ENCODE results near the gene MYO1D. TPM values are rescaled to one million over a fixed set of nuclear protein-coding genes. Genes with fewer than 3 reads are reported as not detected.

MYO1D gene
- total and polyA plus RNA-seq, 2 donors (not counting 1 experiment from before 2014, with no cell fraction given) = 5.4 to 26.7 TPM

DNA sequence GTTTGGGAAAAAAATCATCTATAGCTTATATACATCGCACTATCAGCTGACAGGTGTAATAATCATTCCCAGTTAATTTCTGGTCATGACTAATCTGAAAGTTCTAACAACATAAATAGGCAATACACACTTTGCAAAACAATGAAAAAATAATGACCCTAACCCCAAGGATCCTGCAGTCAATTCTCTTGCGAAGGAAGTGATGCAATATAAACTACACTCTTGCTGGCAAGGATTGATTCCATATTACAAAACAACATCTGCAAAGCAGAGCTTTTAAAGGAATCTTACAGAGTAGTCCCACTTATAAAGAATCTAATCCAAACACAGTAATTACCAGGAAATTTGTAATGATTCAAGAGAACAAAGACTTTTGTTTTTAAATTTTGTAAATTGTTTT, 73.4 kb downstream of the MYO1D start:
- POLR2A ChIA-PET = no interaction called here
- intact Hi-C loops (cut with micrococcal nuclease) = no loop called here
- no peaks in the 10 kb centered on the region for H3K4me1 ChIP-seq (ENCODE audit: control insufficient read depth in 2 of 2, insufficient read depth in 2 of 2, low read length in 2 of 2)

DNA sequence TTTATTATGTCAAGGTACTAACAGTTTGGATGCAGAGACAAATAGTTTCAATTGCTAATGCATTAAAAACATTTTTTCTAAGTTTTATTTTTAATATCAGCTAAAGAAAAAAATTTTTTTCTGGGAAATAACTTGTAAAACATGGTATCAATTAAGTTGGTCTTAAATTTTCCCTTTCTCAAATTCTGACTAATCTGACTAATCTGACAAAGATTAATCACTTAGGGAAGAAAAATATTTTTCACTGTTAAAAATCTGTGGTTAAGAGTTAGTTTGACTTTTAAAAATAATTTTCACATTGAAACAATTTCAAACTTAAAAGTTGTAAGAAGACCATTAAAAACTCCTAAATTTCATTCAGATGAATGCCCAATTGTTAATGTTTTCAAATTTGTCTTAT, 74.6 kb downstream of the MYO1D start:
- no peaks in the 10 kb centered on the region for H3K9me3 Mint-ChIP-seq (ENCODE audit: insufficient read depth)
- no peaks in the 10 kb centered on the region for H4K20me1 ChIP-seq (ENCODE audit: control insufficient read depth, insufficient read depth, low read length, poor library complexity, severe bottlenecking)
- ChIA-PET CTCF (interaction anchor here (0.6 to 1.6 kb wide), 4 partner anchors 15 to 387 kb away, joined by 3 to 7 read pairs (median 3); partner anchors contain the start of gene MYO1D), POLR2A (no interaction called here)
- intact Hi-C loops (cut with micrococcal nuclease) = no loop called here
- no peak overlapping the region for H3K4me3 Mint-ChIP-seq
- H3K4me3 ChIP-seq (ENCODE audit: control extremely low read depth in 1 of 5, extremely low read depth in 1 of 5, insufficient read depth in 1 of 5, low read depth in 2 of 5, low read length in 4 of 5) = no peak overlapping the region
- no peak overlapping the region for H3K4me2 ChIP-seq (replicated peaks; ENCODE audit: low read depth, low read length, poor library complexity, severe bottlenecking)
- ATAC-seq (ENCODE audit: low read depth) (no peak), DNase-seq (no peak)
- H3K36me3 ChIP-seq (replicated peaks in 1 of 2; ENCODE audit: control extremely low read depth in 1 of 2, control insufficient read depth in 1 of 2, extremely low read depth in 1 of 2, insufficient read depth in 2 of 2, low read length in 1 of 2) = no peaks in the 10 kb centered on the region
- no peak overlapping the region for H3K9ac ChIP-seq (ENCODE audit: low read length)
- no peaks in the 10 kb centered on the region for H3K27me3 Mint-ChIP-seq
- no peaks in the 10 kb centered on the region for H3K4me1 ChIP-seq (ENCODE audit: control insufficient read depth in 2 of 2, insufficient read depth in 2 of 2, low read length in 2 of 2)
- no peak overlapping the region for H3K27ac Mint-ChIP-seq
- H3K79me2 ChIP-seq (ENCODE audit: control insufficient read depth, insufficient read depth, low read length) = no peaks in the 10 kb centered on the region
- no peaks in the 10 kb centered on the region for H3K9me3 ChIP-seq (ENCODE audit: control extremely low read depth in 1 of 3, control insufficient read depth in 2 of 3, insufficient read depth in 1 of 3, low read length in 2 of 3)
- H3K27me3 ChIP-seq (replicated peaks in 1 of 4; ENCODE audit: control extremely low read depth in 1 of 4, control insufficient read depth in 3 of 4, insufficient read depth in 4 of 4, low read length in 3 of 4) = peaks cover 0 to 2% (median 0%) of the 10 kb centered on the region in 4 experiments
- TF ChIP-seq, protein P1, sequence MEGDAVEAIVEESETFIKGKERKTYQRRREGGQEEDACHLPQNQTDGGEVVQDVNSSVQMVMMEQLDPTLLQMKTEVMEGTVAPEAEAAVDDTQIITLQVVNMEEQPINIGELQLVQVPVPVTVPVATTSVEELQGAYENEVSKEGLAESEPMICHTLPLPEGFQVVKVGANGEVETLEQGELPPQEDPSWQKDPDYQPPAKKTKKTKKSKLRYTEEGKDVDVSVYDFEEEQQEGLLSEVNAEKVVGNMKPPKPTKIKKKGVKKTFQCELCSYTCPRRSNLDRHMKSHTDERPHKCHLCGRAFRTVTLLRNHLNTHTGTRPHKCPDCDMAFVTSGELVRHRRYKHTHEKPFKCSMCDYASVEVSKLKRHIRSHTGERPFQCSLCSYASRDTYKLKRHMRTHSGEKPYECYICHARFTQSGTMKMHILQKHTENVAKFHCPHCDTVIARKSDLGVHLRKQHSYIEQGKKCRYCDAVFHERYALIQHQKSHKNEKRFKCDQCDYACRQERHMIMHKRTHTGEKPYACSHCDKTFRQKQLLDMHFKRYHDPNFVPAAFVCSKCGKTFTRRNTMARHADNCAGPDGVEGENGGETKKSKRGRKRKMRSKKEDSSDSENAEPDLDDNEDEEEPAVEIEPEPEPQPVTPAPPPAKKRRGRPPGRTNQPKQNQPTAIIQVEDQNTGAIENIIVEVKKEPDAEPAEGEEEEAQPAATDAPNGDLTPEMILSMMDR (IDR thresholded peaks at IDR 0.05) = no peak
- no peak for TF ChIP-seq EZH2 (IDR thresholded peaks at IDR 0.05; ENCODE audit: borderline replicate concordance, insufficient read depth, low read depth, low read length, poor library complexity, severe bottlenecking)
- H3K4me1 Mint-ChIP-seq = no peaks in the 10 kb centered on the region
- H3K27ac ChIP-seq (ENCODE audit: low read length in 2 of 2) = no peak overlapping the region
- no peak overlapping the region for H2AFZ ChIP-seq (ENCODE audit: insufficient read depth, low read depth, low read length, poor library complexity, severe bottlenecking)

More for the DNA sequence above, 73.4 kb downstream of the MYO1D start:
- WGBS (ENCODE audit: insufficient coverage) = 100% methylated on average over 1 of the region's 2 CpGs
- Histone ChIP-seq H3K9me3 (ENCODE audit: control extremely low read depth in 1 of 3, control insufficient read depth in 2 of 3, insufficient read depth in 1 of 3, low read length in 2 of 3) (no peaks in the 10 kb centered on the region), H3K9ac (ENCODE audit: low read length) (no peak overlapping the region), H3K27ac (ENCODE audit: low read length in 2 of 2) (no peak overlapping the region), H4K20me1 (ENCODE audit: control insufficient read depth, insufficient read depth, low read length, poor library complexity, severe bottlenecking) (no peaks in the 10 kb centered on the region), H3K27me3 (replicated peaks in 1 of 4; ENCODE audit: control extremely low read depth in 1 of 4, control insufficient read depth in 3 of 4, insufficient read depth in 4 of 4, low read length in 3 of 4) (peaks cover 0 to 2% (median 0%) of the 10 kb centered on the region in 4 experiments), H3K4me3 (ENCODE audit: control extremely low read depth in 1 of 5, extremely low read depth in 1 of 5, insufficient read depth in 1 of 5, low read depth in 2 of 5, low read length in 4 of 5) (no peak overlapping the region), H3K4me2 (replicated peaks; ENCODE audit: low read depth, low read length, poor library complexity, severe bottlenecking) (no peak overlapping the region), H2AFZ (ENCODE audit: insufficient read depth, low read depth, low read length, poor library complexity, severe bottlenecking) (no peak overlapping the region), H3K36me3 (replicated peaks in 1 of 2; ENCODE audit: control extremely low read depth in 1 of 2, control insufficient read depth in 1 of 2, extremely low read depth in 1 of 2, insufficient read depth in 2 of 2, low read length in 1 of 2) (no peaks in the 10 kb centered on the region), H3K79me2 (ENCODE audit: control insufficient read depth, insufficient read depth, low read length) (no peaks in the 10 kb centered on the region)
- DNase-seq (no peak), ATAC-seq (ENCODE audit: low read depth) (no peak)
- Mint-ChIP-seq H3K27ac (no peak overlapping the region), H3K4me3 (no peak overlapping the region), H3K27me3 (no peaks in the 10 kb centered on the region), H3K4me1 (no peaks in the 10 kb centered on the region), H3K9me3 (ENCODE audit: insufficient read depth) (no peaks in the 10 kb centered on the region)
- CTCF ChIA-PET = interaction anchor here (1.2 to 1.6 kb wide), 2 partner anchors 14 to 20 kb away, joined by 3 to 4 read pairs; no protein-coding TSS in a partner anchor
- TF ChIP-seq EZH2 (IDR thresholded peaks at IDR 0.05; ENCODE audit: borderline replicate concordance, insufficient read depth, low read depth, low read length, poor library complexity, severe bottlenecking) = no peak
- TF ChIP-seq, protein P1 (IDR thresholded peaks at IDR 0.05) = no peak
